ENCODE data around the gene C5orf47. TPM values are rescaled to one million over a fixed set of nuclear protein-coding genes. Genes with fewer than 3 reads are reported as not detected.

The C5orf47 gene, protein sequence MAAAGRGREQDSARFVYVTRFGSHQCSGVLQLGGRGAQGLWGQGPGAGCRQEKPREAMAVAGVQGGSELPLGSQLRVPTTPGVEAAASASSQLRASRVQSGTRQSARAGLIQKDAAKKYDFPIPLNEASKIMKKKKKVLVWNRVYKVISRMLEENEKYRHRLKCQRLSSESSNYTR
- total RNA-seq (ENCODE audit: low replicate concordance): not detected in 2 replicates
- long read RNA-seq: 0 reads

- no peak within 1 kb of the TSS for H3K4me3 Mint-ChIP-seq
- H3K27ac Mint-ChIP-seq: no peak within 1 kb of the TSS
- no peak for TF ChIP-seq CTCF (conservative IDR thresholded peaks at IDR 0.05)
- peaks cover 7% of the 10 kb centered on the region for H3K27me3 Mint-ChIP-seq
- H3K4me1 Mint-ChIP-seq (ENCODE audit: unreplicated experiment): no peaks in the 10 kb centered on the region
- no peak for DNase-seq (ENCODE audit: extremely low spot score, unreplicated experiment)
- H3K36me3 Mint-ChIP-seq: no peaks in the 10 kb centered on the region
- H3K9me3 Mint-ChIP-seq: no peaks in the 10 kb centered on the region
Measured at GRCh38 chr5:173988554-173989431, at the start of gene C5orf47. TSS of gene C5orf47 (plus strand) at chr5:173989170. CDS start at chr5:173989264, 94 bp downstream.

GRCh38 chr5:173940269-173940668 is 48.7 kb upstream of the C5orf47 start:
- TF ChIP-seq CTCF (conservative IDR thresholded peaks at IDR 0.05): no peak
- Mint-ChIP-seq H3K27ac (no peak overlapping the region), H3K9me3 (no peaks in the 10 kb centered on the region), H3K27me3 (no peaks in the 10 kb centered on the region), H3K4me1 (ENCODE audit: unreplicated experiment) (peaks cover 21% of the 10 kb centered on the region), H3K36me3 (no peaks in the 10 kb centered on the region), H3K4me3 (no peak overlapping the region)
- DNase-seq (ENCODE audit: extremely low spot score, unreplicated experiment): no peak

GRCh38 chr5:173941102-173941501 is 47.9 kb upstream of the C5orf47 start:
- TF ChIP-seq CTCF (conservative IDR thresholded peaks at IDR 0.05): no peak
- Mint-ChIP-seq H3K4me1 (ENCODE audit: unreplicated experiment) (peaks cover 21% of the 10 kb centered on the region), H3K9me3 (no peaks in the 10 kb centered on the region), H3K4me3 (no peak overlapping the region), H3K27ac (no peak overlapping the region), H3K27me3 (no peaks in the 10 kb centered on the region), H3K36me3 (peaks cover 3% of the 10 kb centered on the region)
- DNase-seq (ENCODE audit: extremely low spot score, unreplicated experiment): no peak

GRCh38 chr5:173941758-173942401 is 47.1 kb upstream of the C5orf47 start:
- no peaks in the 10 kb centered on the region for H3K27me3 Mint-ChIP-seq
- DNase-seq (ENCODE audit: extremely low spot score, unreplicated experiment): no peak
- peaks cover 21% of the 10 kb centered on the region for H3K4me1 Mint-ChIP-seq (ENCODE audit: unreplicated experiment)
- no peak for TF ChIP-seq CTCF (conservative IDR thresholded peaks at IDR 0.05)
- H3K27ac Mint-ChIP-seq: peak overlapping the region; percentile 69
- H3K9me3 Mint-ChIP-seq: no peaks in the 10 kb centered on the region
- H3K4me3 Mint-ChIP-seq: no peak overlapping the region
- H3K36me3 Mint-ChIP-seq: peaks cover 7% of the 10 kb centered on the region

DNA sequence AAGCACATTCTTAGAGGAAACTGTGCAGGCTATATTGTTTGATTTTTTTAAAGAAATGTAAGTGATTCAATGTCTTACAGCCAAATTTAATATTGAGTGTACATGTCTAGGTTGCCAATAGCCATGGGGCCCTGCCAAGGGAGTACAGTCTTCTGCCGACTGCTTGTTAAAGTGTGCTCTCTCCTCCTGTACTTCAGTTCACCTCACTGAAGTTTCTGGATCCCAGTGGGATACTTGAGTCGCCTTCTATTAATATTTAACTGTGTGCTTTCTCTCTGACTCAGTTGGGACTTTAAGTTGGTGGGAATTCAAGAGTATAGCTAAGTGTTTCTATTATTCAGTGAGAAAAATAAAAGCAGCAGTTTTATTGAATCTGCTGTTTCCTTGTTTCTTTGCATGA is 44.5 kb upstream of the C5orf47 start:
- no peak overlapping the region for H3K27ac Mint-ChIP-seq
- H3K36me3 Mint-ChIP-seq: peaks cover 26% of the 10 kb centered on the region
- peak overlapping the region; percentile 6 for H3K4me3 Mint-ChIP-seq
- H3K27me3 Mint-ChIP-seq: no peaks in the 10 kb centered on the region
- TF ChIP-seq CTCF (conservative IDR thresholded peaks at IDR 0.05): no peak
- no peaks in the 10 kb centered on the region for H3K9me3 Mint-ChIP-seq
- DNase-seq (ENCODE audit: extremely low spot score, unreplicated experiment): no peak
- peaks cover 21% of the 10 kb centered on the region for H3K4me1 Mint-ChIP-seq (ENCODE audit: unreplicated experiment)
